Measurements from ENCODE around the gene SETD7. TPM values are rescaled to one million over a fixed set of nuclear protein-coding genes. Genes with fewer than 3 reads are reported as not detected.

Gene SETD7
- total and polyA plus RNA-seq, 2 donors (not counting 3 experiments of a cell fraction or from before 2014, with no cell fraction given) = 18.8 to 39.9 TPM

GRCh38 chr4:139532947-139533346 lies 23.1 kb downstream of the SETD7 start:
- dilution Hi-C loops (cut with MboI; ENCODE audit: extremely low pct_ligation_motif_present, low sequenced_read_pairs) (no loop called here), intact Hi-C loops (cut with micrococcal nuclease) (loop anchor here (5.0 kb wide), 1 partner anchor 131 kb away; no protein-coding TSS in a partner anchor)
- no TSS peak for BruUV-seq (replicated peaks)
- H4K20me1 ChIP-seq (replicated peaks; ENCODE audit: control insufficient read depth, extremely low read depth, insufficient read depth, low read length) = peaks cover 2% of the 10 kb centered on the region
- no peak for TF ChIP-seq MAX (IDR thresholded peaks at IDR 0.05; ENCODE audit: insufficient read depth, insufficient read length)
- TF ChIP-seq POLR2A (IDR thresholded peaks at IDR 0.05; ENCODE audit: low read depth, low read length) = no peak
- no peak for TF ChIP-seq GATA2 (IDR thresholded peaks at IDR 0.05; ENCODE audit: insufficient read depth, insufficient read length, low read depth, low read length)
- TF ChIP-seq FOS (IDR thresholded peaks at IDR 0.05; ENCODE audit: borderline replicate concordance, insufficient read depth, low read length) = no peak
- TF ChIP-seq MYC (IDR thresholded peaks at IDR 0.05; ENCODE audit: low read depth, low read length) = no peak
- no peak for TF ChIP-seq JUN (IDR thresholded peaks at IDR 0.05; ENCODE audit: borderline replicate concordance, insufficient read depth, insufficient read length, low read depth)
- no peak for TF ChIP-seq EZH2 (IDR thresholded peaks at IDR 0.05; ENCODE audit: borderline replicate concordance, low read depth, low read length, severe bottlenecking)
- no peak for TF ChIP-seq CTCF (IDR thresholded peaks at IDR 0.05; ENCODE audit: extremely low read depth in 1 of 2, insufficient read depth in 1 of 2, low read depth in 1 of 2, low read length in 2 of 2)
- no peak for TF ChIP-seq POLR2AphosphoS5 (IDR thresholded peaks at IDR 0.05; ENCODE audit: insufficient read depth, low read depth, low read length)
- peaks cover 10% of the 10 kb centered on the region for H3K79me2 ChIP-seq (ENCODE audit: control insufficient read depth, insufficient read depth, low read length)
- ChIA-PET POLR2A (no interaction called here), CTCF (no interaction called here)
- DNase-seq (ENCODE audit: low read depth, low spot score) (no peak), FAIRE-seq (no peak)
- no peak overlapping the region for H2AFZ ChIP-seq (ENCODE audit: low read depth, low read length)
- H3K4me3 ChIP-seq (replicated peaks in 1 of 3; ENCODE audit: insufficient read depth in 1 of 3, low read depth in 1 of 3, low read length in 3 of 3) = no peak overlapping the region
- H3K4me1 ChIP-seq (ENCODE audit: control insufficient read depth, extremely low read depth, insufficient read depth, low read length) = no peaks in the 10 kb centered on the region
- no peak overlapping the region for H3K9ac ChIP-seq (replicated peaks; ENCODE audit: extremely low read depth, insufficient read depth, low read length)
- H3K4me2 ChIP-seq (ENCODE audit: insufficient read depth, low read length) = no peak overlapping the region
- H3K9me3 ChIP-seq (replicated peaks; ENCODE audit: control insufficient read depth, insufficient read depth, low read length) = no peaks in the 10 kb centered on the region
- no peak overlapping the region for H3K27ac ChIP-seq (ENCODE audit: insufficient read depth, low read depth, low read length)
- H3K9me1 ChIP-seq (replicated peaks; ENCODE audit: control insufficient read depth, extremely low read depth, insufficient read depth, low read length) = no peaks in the 10 kb centered on the region
- H3K36me3 ChIP-seq (ENCODE audit: control insufficient read depth in 2 of 2, extremely low read depth in 1 of 2, insufficient read depth in 2 of 2, low read length in 2 of 2) = peaks cover 3 to 11% of the 10 kb centered on the region in 2 experiments
- H3K27me3 ChIP-seq (ENCODE audit: control insufficient read depth in 2 of 2, insufficient read depth in 2 of 2, low read length in 2 of 2) = no peaks in the 10 kb centered on the region

All from endothelial cell of umbilical vein (primary cell).